ENCODE results near the gene MYO3B.

Gene MYO3B

DNA sequence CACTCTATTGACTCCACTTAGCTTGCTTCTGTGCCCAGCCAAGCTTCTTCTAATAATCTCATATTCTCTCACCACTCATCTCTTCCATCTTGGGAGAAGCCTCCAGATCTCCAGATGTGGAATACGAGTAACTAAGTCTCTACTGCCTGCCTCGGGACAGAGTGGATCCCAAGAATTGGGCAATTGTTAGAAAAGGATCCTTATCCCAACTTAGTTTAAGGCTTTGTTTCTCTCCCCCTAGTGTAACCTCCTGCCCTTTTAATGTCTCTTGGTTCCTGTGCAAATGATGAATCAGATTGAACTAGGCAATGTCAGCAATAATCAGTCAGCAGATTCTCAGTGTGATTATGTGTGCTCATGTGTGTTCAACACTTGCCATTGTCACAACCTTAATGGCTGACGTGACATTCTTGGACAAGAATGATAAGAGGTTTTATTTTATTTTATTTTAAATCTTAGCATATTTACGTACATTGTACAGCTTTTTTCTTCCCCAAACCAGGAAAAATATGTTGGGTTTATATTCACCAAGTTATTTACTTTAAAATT lies 59.7 kb downstream of the MYO3B start:
- DNase-seq = no peak

DNA sequence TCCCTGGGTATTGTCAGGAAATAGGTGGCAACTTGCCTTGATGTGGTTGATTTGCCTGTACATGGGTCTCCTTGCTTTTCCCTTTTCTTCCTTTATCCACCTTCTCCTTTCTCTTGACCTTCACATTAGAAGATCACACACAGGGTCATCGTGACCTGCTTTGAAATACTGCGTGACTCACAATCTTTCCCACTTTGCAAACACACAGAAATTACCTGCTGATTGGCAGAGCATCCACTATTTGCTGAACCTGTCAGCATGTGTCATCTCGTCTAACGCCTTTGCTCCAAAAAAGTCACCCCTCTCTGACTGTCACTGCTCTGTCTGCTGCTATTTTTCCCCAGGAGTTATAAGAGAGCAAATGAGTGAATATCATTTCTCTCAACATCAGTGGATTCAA lies 60.8 kb downstream of the MYO3B start:
- no peak for DNase-seq

DNA sequence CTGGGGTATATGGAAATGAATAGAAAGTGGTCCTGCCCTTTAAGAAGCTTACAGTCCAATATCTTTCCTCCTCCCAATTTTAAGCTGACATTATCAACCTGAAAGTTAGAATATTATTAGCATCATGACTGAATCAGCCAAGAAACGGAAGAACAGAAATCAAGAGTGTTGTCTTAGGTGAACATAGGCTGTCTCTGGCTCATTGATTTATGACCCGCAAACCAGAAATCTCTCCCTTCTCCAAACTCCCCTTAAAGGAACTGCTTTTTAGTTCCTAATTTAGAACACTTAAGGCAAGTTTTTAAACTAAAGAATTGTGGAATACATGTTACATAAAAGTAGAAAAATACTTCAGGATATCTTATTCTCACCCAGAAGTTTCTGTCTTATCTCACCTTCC lies 62.7 kb downstream of the MYO3B start:
- DNase-seq = no peak

DNA sequence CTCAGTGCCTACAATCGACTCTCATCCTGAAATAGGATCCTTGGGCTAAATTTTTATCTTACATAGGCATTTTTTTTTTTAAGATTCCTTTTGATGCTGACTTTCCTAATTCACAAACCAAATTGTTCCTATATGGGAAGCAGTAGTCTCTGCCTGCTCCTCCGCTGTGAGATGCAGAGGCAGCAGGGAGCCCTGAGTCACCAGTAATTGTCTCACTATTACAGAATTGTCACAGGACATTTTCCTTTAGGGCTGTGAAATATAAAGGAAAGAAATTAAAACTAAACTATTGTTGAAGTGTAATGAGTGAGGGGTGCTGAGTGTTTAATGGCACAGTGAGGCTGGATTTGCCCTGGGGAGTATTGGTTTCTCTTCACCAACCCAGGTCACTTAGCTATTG lies 63.8 kb downstream of the MYO3B start:
- no peak for DNase-seq

DNA sequence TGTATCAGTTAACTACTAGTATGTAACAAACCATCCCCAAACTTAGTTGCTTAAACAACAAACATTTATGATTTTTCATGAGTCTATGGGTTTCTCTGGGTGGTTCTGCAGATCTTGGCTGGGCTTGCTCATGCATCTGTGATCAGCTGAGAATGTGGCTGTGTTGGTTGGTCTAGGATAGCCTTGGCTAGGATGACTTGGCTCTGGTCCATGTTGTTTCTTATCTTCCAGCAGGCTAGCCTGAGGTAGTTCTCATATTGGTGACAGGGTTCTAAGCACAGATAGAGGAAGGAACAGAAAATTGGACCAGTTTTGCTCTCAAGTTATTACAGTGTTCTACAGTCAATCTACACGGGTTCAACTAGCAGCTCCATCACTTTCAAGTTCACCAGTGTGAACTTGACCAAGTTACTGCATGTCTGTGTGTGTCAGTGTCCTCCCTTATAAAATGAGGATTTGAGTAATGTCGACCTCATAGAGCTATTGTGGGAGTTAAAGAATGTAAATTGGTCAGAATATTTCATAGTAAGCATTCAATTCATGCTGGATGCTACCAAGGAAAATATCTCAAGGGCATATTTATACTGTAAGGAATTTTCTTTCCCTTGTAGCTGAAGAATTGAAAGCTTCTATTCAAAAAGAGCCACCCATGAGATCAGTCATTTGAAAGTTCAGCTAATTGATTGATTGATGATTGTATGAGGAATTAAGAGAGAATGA lies 65.3 kb downstream of the MYO3B start:
- no peak for DNase-seq

DNA sequence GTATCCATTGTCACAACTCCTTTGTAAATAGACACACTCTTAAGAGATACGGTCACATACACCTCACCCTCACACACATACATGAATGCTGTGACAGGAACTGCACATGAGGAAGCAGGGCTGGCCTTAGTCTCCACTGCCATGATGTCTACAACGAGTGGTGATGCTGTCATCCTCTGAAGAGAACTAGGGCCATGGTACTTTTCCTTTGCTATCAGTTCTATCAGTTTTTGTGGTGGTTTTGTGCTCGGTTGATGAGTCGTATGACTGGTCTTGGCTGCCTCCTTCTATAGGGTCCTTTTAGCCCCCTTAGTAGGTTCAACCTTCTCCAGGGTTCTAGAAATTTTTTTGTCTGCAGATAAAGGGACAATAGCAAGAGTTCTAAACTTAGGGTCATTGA lies 66.0 kb downstream of the MYO3B start:
- DNase-seq = no peak

DNA sequence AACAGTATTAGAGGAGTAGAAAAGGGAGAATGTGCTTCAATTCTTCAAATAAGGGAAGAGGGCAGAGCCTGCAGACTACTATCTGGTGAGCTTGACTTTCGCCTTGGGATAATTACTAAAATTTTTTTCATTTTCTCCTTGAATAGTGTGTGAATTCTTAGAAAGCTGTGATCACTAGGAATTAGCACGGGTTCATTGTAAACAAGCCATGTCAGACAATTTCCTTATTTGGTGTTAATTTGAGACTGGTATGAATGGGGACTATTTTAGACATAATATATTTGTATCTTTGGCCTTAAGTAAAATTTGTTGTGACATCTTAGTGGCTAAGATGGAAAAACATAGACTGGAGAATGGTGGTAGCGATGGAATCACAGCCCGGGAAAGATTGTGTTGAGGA lies 66.6 kb downstream of the MYO3B start:
- no peak for DNase-seq

DNA sequence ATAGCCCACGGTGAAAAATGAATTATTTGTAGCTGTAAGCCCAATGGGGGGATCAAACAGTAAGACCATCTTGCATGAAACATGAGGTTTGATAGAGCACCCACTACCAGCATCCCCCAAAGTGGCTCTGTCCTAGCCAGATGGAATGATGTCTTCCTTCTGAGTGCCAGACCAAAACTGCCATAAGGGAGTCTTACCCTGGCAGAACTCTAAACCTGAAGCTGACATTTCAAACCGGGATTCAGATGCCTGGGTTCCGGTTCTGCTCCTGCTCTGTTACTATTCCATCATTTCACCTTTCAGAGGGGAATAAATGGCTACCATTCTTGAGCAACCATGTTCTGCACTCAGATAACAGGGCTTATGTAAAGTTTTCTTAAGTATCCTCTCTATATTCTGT lies 67.4 kb downstream of the MYO3B start:
- DNase-seq = no peak

DNA sequence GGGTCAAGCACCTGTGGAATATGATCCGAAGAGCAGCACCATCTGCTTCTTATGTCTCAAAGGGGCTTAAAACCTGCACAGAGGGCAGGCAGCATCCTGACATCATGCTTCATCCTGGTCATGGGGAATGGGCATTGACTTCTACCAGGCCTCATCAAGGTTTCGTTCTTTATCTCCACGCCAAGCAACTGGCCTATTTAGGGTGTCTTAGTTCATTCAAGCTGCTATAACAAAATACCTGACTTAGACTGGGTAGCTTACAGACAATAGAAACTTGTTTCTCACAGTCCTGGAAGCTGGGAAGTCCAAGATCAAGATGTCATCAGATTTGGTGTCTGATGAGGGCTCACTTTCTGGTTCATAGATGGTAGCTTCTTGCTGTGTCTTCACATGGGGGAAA lies 69.4 kb downstream of the MYO3B start:
- DNase-seq = no peak

DNA sequence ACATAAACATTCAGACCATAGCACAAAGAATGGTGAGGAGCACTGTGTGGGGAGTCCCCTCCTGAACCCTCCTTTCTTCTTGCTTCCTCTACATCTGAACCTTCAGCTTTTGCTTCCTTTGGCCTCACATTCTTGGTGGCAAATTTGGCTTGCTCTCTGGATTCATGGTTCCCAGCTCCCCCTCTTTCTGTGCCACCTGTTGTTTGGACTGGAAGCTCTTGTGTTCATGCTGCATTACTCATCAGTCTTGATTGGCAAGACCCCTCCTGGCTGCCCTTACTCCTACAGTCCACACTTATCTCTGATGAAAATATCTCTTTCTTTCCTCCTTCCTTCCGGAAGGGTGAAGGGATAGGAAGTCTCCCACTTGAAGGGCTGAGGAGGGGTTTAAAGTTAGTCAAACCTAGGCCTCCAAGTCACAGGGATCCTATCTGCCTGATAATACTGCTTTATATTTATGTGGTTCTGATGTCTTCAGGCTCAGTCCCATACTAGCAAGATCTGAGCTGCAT lies 70.0 kb downstream of the MYO3B start:
- no peak for DNase-seq

DNA sequence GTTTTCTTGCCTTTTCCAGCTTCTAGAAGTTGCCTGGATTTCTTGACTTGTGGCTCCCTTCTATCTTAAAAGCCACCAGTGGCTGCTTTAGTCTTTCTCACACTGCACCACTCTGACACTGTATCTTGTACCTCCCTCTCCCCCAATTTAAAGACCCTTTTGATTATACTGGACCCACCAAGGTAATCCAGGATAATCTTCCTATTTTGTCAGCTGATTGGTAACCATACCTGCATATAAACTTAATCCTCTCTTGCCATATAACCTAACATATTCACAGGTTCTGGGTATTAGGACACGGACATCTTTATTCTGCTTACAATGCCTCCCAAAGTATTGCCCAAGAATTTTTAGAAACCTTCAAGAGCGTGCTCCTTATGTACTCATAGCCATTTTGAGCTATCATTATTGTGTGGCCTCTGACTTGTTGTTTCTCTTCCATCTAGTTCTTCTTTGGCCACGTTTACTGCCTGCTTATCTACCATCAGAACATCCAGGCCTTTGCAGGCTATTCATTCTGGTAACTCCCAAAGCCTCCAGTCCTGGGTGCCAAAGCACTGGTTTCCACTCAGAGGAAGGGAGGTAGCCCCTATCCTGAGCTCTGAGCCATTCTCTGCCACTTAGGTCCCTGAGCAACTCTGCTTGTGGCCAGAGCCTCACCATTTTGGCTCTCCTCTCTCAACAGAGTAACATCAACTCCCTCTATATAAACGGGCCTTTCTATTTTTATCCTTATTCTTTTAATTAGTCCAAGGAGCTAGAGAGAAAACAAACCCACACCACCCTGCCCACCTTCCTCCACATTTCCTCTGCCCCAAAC lies 70.8 kb downstream of the MYO3B start:
- no peak for DNase-seq

DNA sequence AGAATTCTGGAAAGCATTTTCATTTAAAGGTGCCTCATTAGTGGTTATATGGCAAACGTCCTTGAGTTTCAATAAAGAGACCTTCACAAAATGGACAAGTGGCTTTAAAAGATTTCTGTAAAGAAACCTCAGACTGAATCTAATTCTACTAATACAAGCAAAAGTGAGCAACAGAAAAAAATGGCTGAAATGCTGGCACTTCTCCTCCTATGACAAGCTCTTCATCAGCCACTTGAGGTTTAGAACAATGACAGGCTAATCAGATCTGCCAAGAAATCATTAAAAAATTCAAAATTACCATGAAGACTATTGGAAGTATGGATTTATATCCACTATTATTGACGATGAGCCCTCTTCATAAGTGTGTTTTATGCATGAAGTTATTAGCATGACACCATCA lies 71.8 kb downstream of the MYO3B start:
- DNase-seq = no peak

DNA sequence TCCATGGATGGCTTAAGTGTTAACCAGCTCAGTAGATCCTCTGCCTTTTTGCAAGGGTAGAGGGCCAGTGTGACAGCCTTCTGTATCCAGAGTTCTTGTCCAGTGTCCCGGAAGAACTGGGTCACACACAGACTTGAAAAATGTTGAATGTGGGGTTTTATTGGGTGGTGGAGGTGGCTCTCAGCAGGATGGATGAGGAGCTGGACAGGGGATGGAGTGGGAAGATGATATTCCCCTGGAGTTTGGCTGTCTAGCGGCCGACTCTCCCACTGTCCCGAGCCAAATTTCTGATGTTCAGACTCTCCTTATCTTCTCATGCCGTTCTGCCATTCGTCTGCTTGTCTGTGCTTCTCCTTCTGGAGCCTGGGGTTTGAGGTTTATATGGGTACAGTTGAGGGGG lies 72.6 kb downstream of the MYO3B start:
- DNase-seq = no peak

DNA sequence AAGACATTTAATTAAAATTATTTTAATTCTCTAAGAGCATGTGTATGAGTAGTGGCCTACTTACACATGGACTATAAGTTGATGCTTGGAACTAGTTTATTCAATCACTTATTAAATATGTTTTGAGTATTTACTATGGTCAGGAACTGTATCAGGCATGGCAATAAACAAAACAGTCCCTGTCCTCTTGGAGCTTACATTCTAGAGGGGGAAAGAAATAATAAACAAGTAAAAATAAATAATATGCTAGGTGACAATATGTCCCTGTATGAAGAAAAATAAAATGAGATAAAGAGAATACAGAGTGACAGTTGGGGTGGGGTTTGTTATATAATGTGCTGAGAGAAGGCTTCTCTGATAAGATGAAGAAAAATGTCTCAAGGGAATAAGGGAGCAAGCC lies 74.5 kb downstream of the MYO3B start:
- no peak for DNase-seq

DNA sequence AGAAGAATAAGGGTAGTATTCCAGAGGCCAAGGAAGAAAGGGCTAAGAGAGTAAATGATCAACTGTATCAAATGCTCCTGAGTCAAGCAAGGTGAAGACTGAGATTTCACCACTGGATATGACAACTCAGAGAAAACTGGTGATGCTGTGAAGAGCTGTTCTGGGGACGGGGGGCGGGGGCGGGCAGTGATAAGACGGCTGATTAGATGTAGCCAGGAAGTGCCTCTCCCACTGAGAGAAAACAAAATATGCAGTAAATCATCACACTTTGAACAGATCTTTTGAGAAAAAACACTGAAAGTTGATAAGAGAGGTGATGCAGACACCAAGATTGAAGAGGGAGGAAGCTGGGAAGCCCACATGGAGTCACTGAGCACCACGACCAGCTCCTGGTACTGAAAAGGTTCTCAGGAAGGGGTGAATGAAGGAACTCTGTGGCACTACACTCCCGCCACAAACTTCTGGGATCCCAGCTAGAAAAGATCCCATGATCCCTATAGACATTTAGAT lies 75.8 kb downstream of the MYO3B start:
- DNase-seq = no peak

DNA sequence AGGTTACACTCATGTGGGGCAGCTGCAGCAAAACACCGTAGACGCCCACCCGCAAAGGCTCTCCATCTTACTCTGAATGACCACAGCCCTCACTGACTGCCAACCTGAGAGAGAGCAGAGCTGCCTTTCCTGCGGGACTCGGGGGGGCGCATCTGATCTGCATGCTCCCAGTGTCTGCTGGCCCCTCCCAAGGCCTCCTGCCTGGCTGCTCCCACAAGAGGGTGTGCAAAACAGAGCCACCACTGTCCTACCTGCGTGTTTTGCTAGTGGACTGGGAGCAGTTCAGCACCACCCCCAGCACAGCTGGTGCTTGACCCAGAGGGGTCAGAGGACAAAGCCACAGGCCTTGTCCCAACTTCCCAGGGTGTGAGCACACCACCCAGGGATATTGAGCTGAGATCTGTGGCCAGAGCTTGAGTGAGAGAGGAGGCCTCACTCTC lies 76.4 kb downstream of the MYO3B start:
- no peak for DNase-seq

DNA sequence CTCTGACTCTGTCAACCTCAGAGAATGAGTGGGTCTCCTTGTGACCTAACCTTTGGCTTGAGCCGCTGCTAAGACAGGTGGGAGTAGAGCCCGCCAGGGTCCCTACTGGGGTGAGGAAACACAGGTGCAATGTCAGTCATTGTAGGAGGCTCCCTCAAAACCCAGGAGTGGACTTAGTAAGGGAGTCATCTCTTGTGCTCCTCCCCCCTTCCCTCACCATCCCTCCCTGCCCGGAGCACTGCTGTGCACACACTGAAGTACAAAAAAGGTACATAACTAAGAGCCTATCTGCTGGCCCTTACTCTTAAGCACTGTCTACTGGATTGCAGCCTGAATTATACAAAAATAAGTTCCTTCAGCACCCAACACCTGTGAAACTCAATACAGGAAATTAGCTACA lies 77.2 kb downstream of the MYO3B start:
- no peak for DNase-seq

DNA sequence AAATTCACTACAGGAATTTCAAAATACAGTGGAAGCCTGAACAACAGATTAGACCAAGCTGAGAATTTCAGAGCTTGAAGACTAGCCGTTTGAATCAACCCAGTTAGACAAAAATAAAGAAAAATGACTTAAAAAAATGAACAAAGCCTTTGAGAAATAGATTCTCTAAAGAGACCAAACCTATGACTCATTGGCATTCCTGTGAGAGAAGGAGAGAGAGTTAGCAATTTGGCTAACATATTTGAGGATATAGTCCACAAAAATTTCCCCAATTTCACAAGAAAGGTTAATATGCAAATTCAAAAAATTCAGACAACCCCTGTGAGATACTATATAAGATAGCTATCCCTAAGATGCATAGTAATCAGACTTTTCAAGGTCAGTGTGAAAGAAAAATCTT lies 78.0 kb downstream of the MYO3B start:
- DNase-seq = no peak

DNA sequence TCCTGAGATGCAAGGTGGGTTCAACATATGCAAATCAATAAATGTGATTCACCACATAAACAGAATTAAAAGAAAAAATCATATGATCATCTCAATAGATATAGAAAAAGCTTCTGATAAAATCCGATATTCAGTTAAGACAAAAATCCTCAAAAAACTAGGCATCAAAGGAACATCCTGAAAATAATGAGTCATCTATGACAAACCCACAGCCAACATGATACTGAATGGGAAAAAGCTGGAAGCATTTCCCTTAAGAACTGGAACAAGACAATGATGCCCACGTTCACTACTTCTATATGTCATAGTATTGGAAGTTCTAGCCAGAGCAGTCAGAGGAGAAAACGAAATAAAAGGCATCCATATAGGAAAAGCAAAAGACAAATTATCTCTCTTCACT lies 80.4 kb downstream of the MYO3B start:
- DNase-seq = no peak

DNA sequence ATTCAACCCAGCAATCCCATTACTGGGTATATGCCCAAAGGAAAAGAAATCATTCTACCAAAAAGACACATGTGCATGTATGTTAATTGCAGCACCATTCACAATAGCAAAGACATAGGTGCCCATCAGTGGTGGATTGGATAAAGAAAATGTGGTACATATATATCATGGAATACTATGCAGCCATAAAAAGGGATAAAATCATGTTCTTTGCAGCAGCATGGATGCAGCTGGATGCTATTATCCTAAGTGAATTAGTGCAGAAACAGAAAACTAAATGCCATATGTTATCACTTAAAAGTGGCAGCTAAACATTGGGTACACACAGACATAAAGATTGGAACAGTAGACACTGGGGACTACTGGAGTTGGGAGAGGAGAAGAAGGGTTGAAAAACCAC lies 82.2 kb downstream of the MYO3B start:
- DNase-seq = no peak

DNA sequence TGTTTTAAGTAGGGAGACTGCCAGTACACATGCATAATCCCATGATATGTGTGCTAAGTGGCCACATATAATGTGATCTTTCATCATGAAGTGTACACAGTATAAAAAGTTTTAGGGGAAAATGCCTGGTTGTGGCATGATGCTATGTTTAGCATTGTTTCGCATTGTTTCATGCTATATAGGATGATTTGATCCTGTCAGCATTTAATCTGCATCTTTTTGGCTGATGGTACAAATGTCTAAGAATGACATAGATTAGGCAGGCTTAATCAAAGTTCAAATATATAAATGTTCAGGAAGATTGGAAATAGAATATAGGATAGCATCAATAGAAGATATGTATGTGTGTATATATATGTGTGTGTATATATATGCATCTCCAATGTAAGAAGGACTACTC lies 83.6 kb downstream of the MYO3B start:
- no peak for DNase-seq

DNA sequence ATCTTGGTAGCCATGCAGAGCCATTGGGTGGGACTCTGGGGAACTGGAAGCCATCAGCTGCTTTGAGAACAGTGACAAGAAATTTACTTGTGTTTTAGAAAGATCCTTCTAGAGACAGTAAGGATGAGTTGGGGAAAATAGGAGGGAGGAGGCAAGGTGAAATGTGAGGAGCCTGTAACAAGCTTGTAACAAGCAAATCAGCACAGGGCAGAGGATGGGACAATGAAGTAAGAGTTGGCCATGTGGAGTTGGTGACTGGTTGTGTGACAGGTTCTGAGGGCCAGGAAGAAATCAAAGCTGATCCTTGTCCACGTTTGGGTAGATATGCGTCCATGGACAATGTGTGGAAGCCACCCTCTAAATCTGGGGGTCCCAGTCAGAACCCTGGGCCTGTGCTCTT lies 84.4 kb downstream of the MYO3B start:
- no peak for DNase-seq

DNA sequence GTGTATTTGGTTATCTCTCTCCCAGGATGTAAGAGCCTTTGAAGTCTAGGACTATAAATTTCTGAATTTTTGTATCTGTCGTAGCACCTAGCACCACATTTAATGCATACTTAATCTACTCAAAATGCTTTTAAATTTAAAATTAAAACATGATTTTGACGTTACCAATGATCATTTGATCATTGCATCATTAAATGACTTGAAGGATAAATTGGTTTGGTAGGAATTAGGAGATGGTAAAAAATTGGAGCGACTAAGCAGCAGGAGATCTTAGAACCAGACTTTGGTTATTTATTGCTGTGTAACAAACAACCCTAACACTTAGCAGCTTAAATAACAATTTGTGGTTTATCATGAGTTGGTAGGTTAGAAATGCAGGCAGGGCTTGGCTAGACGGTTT lies 84.9 kb downstream of the MYO3B start:
- DNase-seq = no peak

Data from NCI-H774 (cell line).